ENCODE measurements around the gene HNMT.

DNA sequence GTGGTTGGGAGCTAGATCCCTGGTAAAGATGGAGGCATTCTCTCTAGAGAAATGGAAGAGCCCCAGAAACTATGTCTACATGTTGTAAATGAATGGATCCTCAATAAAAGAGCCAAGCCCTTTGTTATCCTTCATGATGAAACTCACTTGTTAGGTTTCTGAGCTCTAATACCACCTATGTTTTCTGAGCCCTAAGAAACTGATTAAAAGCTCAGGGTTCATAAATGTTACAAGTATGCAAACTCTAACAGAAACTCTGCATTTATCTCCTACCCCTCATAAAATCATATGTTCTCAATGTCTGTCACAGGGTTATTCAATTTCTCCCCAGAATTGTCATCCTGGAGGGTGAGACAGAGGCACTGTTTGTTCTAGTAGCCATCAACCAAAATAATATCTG is 18.0 kb upstream of the HNMT start:
- TF ChIP-seq FOXJ3 (CRISPR knock-in tag; IDR thresholded peaks at IDR 0.05) (no peak), EP300 (IDR thresholded peaks at IDR 0.05; ENCODE audit: borderline replicate concordance in 1 of 2, low read depth in 1 of 2, low read length in 1 of 2) (no peak), CTCF (IDR thresholded peaks at IDR 0.05) (no peak), RAD21 (IDR thresholded peaks at IDR 0.05; ENCODE audit: low read length) (no peak), FOXM1 (IDR thresholded peaks at IDR 0.05; ENCODE audit: low read depth) (no peak), GATA2 (CRISPR knock-in tag; IDR thresholded peaks at IDR 0.05) (no peak), TCF12 (IDR thresholded peaks at IDR 0.05) (no peak)

Data from SK-N-SH (cell line).